Embryonic facial prominence (tissue), 1 donor: ENCODE data around the gene MRPS18A.
A peak's percentile ranks its signal among the peaks of the same experiment; 100 is the strongest.

ENCODE experiments used
- DNase-seq: peaks from one replicate; pipeline ENCODE4 v3.0.0-alpha.2; 2016; ENCODE audit errors: extremely low spot score

MRPS18A gene

GRCh38 chr6:43687437-43688347 lies at the start of gene MRPS18A:
MRPS18A (minus strand) TSS chr6:43687791; CDS start chr6:43687779, 12 bp downstream.
- peak; percentile 49 for DNase-seq

DNA sequence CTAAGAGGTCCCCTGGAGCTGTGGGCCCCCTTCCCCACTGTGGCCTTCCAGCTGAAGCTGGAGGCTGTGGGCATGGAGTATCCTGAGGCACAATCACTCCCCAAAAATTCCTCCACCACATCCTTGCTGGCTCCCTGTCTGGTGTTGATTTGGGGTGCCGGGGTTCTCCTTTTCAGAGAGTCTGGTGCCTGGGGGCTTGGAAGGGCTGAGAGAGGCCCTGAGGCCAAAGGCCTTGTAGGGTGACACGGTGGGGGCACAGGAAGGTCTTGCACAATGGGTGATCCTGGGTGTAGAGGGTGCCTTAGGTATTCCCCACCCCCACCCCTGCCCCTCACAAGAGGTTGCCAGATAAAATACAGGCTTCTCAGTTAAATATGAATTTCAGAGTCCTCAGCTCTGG lies 49.3 kb upstream of the MRPS18A start:
- no peak for DNase-seq

- no peak for DNase-seq
Measured at GRCh38 chr6:43736211-43736786, 48.7 kb upstream of the MRPS18A start.

DNA sequence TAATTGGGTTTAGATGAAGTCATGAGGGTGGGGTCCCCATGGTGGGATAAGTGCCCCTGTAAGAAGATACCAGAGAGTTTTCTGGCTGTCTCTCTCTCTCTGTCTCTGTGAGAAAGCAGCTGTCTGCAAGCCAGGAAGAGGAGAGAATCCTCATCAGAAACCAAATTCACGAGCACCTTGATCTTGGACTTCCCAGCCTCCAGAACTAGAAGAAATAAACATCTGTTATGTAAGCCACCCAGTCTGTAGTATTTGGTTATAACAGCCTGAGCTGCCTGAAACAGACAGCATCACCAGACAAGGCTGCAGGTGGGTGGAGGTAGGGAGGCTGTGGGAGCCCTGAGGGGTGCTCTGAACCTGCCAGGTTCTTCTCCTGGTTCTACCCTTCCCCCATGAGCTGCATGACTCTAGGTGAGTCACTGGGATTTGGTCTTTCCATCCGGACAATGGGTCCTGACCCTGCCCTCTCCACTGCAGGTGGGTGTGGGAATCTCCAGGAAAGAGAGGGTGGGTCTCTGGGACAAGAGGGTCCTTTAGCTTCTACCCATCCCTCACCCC lies 48.1 kb upstream of the MRPS18A start:
- DNase-seq, result no peak

DNA sequence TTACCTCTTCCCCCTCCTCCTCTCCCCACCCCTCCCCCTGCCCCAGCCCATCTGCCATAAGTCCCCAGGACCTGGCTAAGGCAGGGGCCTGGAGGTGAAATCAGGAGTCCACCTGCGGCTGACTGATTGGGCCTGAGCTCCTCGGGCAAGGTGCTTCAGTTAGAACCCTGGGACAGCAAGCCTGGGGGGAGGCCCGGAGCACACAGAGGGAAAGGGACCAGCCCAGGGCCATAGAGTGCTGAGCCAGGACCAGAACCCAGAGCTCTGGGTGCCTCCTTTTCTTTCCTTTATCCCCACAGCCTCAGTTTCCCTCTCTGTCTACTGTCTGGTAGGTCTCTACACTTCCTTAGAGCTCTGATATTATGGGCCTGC lies 46.7 kb upstream of the MRPS18A start:
- DNase-seq, result no peak

DNA sequence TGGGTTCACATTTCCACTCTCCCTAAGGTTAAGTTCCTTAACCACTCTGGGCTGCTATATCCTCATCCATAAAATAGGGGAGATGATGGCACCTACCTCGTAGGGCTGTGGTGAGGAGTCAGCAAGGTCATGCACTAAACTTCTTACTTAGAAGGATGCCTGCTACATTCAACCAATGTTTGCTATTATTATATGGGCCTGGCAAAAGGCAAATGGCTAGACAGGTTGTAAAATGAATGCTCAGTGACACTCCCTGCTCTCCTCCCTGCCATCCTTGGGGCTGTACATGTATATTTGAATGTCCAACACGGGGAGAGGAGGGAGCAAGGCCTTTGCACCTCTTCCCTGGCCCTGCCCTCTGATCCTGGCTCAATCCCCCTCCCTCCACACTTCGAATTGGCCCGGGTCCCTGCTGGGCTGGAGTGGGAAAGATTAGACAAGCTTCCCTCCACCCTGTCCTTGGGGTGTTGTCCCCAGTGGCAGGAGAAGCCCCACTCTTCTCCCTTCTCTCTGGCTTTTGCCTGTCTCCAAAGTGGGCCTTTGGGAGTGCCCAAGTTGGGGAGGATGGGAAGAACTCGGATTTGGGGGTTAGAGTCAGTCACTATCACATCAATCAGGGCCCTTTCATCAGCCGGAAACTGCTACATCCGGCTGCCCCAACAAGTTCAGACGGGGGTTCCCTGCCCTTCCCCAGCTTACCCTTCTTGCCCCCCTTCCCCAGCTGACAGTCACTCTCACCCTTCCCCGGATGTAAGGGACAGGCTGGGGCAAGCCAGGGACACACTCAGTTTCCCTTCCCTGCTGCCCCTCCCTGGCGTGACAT lies 46.1 kb upstream of the MRPS18A start:
- DNase-seq, result no peak

- no peak for DNase-seq
Measured at GRCh38 chr6:43730634-43731033, 43.0 kb upstream of the MRPS18A start.

DNA sequence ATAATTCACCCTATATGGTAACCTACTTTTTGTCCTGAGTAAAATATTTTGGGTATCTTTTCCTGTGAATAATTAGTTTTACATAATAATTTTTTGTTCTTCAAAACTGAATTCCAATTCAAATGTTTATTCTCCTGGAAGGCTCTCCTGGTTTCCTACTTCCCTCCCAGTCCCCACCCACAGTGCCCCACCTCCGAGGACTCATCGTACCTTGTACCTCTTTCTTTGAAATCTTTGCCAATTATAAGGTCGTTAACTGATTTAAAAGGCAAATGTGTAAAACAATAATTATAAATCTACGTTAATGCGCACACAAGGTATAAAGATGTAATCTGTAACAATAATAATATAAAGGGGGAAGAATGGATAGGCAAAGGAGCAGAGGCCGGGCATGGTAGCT lies 41.9 kb upstream of the MRPS18A start:
- DNase-seq, result no peak

GRCh38 chr6:43728586-43728985 lies 41.0 kb upstream of the MRPS18A start:
- DNase-seq, result no peak

DNA sequence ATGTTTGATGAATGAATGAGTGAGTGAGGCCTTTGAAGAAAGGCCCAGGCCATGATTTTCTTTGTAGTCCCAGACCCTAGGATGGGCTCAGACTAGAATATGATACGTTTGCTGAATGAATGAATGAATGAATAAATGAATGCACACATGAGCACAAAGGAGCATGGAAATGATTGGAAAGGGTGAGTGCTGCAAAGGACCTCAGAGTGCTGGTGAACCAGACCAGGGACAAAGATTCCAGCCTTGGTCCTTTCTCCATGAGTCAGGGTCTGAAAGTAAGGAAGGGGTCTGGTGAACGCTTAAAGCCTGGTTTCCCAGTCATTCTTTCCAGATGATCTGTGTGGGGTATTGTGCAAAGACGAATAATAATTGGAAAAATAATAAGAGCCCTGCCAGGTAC lies 40.0 kb upstream of the MRPS18A start:
- DNase-seq, result no peak

GRCh38 chr6:43725643-43726580 lies 38.3 kb upstream of the MRPS18A start:
- no peak for DNase-seq

DNA sequence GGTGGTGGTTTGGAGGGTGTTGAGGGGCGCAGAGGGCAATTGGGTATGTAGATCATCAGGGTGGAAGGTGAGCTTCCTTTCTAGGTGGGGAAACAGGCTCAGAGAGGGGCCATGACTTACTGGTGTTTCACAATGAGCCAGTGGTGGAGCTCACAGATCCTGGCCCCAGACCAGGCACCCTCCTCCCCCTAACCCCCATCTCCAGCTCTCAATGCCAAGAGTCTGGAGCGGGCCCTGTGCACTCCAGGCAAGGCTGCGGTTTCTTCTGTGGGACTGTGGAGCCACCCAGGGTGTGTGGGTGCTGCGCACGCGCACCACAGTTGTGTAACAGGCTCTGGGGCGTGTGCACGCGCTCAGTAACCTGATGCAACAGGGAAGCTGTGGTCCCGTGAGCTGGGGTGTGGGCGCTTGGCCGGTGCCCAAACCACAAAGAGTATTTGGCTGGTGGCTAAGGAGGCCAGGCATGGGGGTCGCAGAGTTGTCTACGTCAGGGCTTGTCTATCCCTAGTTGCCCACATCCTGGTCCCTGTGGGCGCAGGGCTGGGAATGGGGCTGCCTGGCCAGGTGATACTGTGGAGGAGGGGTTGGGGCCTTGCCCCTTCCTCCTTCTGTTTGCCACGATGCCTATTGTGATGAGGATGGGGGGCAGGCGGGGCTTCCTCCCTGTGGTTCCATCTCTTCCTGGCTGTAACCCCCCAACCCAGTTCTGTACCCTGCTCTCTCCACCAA lies 37.5 kb upstream of the MRPS18A start:
- DNase-seq, result peak; percentile 76

GRCh38 chr6:43724354-43724753 lies 36.8 kb upstream of the MRPS18A start:
- no peak for DNase-seq

GRCh38 chr6:43723737-43724295 lies 36.2 kb upstream of the MRPS18A start:
- no peak for DNase-seq

GRCh38 chr6:43722920-43723545 lies 35.4 kb upstream of the MRPS18A start:
- no peak for DNase-seq

GRCh38 chr6:43720999-43721398 lies 33.4 kb upstream of the MRPS18A start:
- no peak for DNase-seq

- DNase-seq, result no peak
Measured at GRCh38 chr6:43719511-43719910, 31.9 kb upstream of the MRPS18A start.

- no peak for DNase-seq
Measured at GRCh38 chr6:43718387-43719105, 31.0 kb upstream of the MRPS18A start.

GRCh38 chr6:43717822-43718221 lies 30.2 kb upstream of the MRPS18A start:
- DNase-seq, result no peak
